ENCODE data around the gene USP5.
"Not testable (repeated sequence)": the region's sequence is repeated elsewhere in the genome, so short reads cannot be mapped to it uniquely, and the experiment has no call there.

Gene USP5

DNA sequence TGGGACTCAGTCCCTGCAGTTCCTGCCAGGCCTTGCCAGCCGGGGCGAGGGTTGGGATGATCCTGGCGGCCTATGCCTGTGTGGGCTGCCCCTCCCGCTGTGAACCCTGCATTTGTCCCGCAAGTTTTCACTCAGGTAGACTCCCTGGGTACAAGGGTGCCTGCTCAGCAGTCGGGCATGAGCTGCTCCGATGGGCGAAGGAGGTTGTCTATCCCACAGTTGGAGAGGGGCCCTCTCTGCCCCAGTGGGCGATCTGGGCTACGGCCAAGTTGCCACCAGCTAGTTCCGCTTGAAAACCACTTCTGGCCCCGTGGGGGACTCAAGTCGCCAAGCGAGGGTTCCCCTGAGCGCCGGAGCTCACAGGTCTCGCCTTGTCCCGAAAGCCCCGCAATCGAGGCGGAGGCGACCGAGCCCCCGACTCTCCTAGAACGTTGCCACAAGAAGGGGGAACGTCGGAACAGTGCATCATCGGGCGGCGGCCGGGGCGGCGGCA, 15.0 kb downstream of the USP5 start:
- no peak for DNase-seq

DNA sequence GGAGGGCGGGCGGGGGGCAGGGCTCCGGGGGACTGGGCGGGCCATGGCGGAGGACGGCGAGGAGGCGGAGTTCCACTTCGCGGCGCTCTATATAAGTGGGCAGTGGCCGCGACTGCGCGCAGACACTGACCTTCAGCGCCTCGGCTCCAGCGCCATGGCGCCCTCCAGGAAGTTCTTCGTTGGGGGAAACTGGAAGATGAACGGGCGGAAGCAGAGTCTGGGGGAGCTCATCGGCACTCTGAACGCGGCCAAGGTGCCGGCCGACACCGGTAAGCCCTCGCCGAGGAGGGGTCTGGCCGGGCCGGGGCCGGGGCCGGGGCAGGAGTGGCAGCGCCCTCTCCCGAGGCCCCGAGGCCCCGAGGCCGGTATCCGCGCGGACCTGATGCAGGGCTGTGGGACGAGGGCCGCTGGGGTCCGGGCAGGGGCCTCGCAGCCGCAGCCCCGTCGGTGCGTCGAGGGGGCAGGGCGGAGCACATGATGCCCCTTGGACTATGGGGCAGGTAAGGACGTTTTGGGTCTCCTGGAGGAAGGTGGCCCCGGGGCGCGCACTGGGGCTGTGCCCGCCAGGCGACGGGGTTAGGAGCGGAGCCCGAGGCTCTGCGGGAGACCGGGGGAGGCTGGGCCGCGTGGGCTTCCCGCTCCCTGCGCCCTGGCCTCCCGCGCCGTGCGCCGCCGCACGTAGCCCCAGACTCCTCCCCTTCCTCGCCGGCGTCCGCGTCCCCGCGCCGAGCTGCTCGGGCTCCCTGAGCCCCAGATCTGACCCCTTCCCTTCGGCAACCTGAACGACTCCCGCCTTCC, 15.7 kb downstream of the USP5 start, which contains the start of gene TPI1:
TPI1 (plus strand) TSS at position 119 of the 798 bp plus-strand sequence; CDS start at position 155, 36 bp downstream.
- peak; percentile 78 for DNase-seq

GRCh38 chr12:6868211-6869048, 16.5 kb downstream of the USP5 start:
- no peak for DNase-seq

GRCh38 chr12:6869049-6870021, 17.4 kb downstream of the USP5 start:
- DNase-seq = peak; percentile 83

GRCh38 chr12:6870304-6870703, 18.4 kb downstream of the USP5 start:
- DNase-seq = not testable (repeated sequence)

DNA sequence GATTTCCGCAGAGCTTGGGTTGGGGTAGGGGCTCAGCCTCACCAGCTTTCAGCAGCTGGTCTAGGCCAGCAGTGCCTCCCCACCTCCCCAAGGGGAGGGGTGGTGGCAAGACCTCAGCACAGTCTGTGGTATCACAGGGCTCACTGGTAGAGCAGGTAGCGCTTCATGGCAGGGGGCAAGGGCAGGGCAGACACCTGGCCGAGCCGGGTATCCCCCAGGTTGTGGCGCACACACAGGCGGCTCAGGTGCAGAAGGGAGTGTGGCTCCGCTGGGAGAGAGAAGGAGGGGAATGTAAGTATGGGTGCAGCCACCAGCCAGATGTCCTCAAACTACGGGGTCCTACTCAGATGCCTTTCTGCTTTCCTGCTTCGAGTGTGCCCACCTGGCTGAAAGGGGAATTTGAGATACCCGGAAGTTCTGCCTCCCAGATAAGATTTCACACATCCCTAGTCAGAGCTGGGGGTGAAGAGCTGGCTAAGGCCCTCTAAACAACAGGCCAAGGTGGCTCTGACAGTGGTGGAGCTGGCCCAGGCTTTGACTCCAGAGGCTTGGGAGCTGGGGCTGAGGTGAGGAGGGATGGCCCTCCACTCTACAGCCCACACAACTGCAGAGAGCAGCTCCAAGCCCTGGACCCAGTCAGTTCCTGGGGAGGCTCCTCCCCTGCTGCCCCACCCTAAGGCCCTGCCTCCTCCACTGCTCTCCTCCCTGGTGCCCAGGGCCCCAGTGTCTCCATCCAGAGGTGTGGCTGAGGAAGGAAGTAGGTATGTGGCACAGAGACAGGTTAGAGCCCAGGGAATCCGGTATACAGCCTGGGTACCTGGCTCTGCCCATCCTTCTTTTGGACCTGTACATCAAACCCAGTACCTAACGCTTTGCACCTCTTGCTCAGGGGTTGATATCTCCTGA, 19.4 kb downstream of the USP5 start:
- DNase-seq = no peak

GRCh38 chr12:6872073-6873048, 20.4 kb downstream of the USP5 start:
- peak; percentile 59 for DNase-seq

DNA sequence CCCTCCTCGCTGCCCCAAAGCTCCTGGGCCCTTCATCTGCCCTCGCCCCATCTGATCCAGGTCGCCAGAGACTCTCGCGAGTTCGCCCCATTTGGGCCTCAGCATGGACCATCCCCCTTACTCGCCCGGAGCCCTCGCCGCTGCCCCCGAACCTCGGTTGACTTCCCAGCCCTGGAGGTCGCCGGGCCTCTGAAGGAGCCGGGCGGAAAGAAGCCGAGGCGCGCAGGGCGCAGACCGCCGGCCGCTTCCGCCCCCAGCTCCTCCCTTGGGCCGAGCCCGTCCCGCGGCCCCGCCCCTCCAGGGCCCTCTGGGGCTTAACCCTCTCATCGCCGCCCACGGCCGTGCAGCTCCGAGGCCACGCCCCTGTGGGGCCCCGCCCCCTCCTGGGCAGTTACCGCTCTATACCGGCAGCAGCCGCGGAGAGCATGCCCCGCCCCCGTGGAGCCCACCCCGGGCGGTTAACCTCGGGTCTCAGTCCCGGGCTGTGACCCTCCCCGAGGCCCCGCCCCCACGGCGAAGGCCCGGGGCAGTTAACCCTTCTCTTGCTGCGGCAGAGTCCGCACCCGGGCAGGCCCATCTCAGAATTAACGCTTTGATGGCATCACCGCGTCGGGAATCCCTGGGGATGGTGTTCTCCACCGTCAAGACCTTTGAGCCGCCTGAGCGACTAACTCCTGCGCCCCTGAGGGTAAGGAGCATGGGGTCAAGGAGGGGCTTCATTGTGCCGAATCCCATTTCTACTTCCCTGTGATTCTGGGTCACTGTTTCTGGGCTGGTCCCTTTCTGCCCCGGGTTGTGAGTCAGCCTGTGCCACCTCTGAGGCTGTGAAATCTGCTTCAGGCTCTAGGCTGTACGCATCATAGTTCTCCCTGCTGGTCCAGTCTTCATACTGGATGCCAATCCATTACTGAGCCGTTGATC, 21.4 kb downstream of the USP5 start, which contains the start of gene SPSB2:
SPSB2 (minus strand) TSS at position 210 of the 921 bp plus-strand sequence. CDS start 402 bp downstream, outside the sequence.
- DNase-seq = peak; percentile 95

- not testable (repeated sequence) for DNase-seq
Observed at GRCh38 chr12:6874015-6874368, 22.0 kb downstream of the USP5 start.

DNA sequence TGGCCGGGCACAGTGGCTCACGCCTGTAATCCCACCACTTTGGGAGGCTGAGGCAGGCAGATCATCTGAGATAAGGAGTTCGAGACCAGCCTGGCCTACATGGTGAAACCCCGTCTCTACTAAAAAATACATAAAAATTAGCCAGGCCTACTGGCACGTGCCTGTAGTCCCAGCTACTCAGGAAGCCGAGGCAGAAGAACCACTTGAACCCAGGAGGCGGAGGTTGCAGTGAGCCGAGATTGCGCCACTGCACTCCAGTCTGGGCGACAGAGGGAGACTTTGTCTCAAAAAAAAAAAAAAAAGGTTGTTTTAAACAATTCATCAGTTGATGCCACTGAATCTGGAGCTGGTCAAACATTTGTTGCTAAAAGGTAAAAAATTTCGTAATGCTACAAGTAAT, 27.9 kb downstream of the USP5 start:
- DNase-seq = not testable (repeated sequence)

- no peak for DNase-seq
Observed at GRCh38 chr12:6883252-6883651, 31.3 kb downstream of the USP5 start.

GRCh38 chr12:6883683-6884082, 31.7 kb downstream of the USP5 start:
- DNase-seq = no peak

DNA sequence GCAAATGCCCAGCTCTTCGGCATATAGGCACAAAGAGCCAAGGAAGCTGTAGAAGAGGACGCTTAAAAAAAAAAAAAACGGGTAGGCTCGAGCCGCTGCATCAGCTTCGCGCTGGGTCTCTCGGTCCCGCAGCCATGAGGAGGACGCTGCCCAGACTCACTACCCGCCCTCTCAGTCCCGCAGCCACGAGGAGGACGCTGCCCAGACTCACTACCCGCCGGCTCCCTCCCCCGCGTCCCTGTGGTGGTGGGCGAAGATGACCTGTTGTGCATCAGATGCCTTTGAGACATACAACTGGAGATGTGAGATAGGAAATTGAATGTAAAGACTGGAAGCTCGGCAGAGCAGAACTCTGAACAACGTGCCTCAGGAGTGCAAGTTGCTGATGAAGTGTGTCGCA, 32.6 kb downstream of the USP5 start:
- DNase-seq = no peak

- not testable (repeated sequence) for DNase-seq
Observed at GRCh38 chr12:6886206-6886999, 34.5 kb downstream of the USP5 start.

GRCh38 chr12:6887460-6887859, 35.5 kb downstream of the USP5 start:
- no peak for DNase-seq

DNA sequence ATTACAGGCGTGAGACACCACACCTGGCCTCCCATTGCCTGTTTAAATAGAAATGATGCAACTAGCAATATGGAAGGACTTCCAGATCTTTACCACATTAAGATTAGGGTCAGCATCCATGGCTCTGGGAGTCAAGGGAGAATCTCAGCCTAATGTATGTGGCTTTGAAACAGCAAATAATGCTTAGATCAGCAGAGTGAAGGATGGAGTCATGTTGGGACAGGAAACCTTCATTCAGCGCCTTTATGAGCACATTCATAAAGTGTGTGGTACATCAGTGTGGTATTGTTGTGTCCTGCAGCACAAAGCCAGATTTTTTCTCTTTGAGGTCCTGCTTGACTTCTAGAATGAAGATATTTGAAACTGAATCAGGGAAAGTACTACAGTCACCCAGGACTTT, 36.4 kb downstream of the USP5 start:
- DNase-seq = no peak

- DNase-seq = not testable (repeated sequence)
Observed at GRCh38 chr12:6888794-6889193, 36.8 kb downstream of the USP5 start.
